Activated T-cell treated with anti-CD3 and anti-CD28 coated beads, Interleukin-2, amount 50 U/mL, for 4 hours (primary cell): Measurements from ENCODE around the gene PPP2R5D. TPM values are rescaled to one million over a fixed set of nuclear protein-coding genes. Genes with fewer than 3 reads are reported as not detected.

Experiments
- ATAC-seq, 2 donors: fragments of 200-7000 bp; cut with Tn5 transposase; one replicate each; pipeline ENCODE4 v1.10.0; 2021
- DNase-seq: peaks from one replicate; pipeline ENCODE4 v3.0.0-alpha.2; 2020
- H3K27me3 Mint-ChIP-seq: one replicate; pipeline ENCODE4 v1.8.0; 2021; ENCODE audit warnings: low read depth, mixed read lengths
- H3K36me3 Mint-ChIP-seq: one replicate; pipeline ENCODE4 v1.8.0; 2022; ENCODE audit warnings: mixed read lengths; ENCODE audit not compliant: insufficient read depth
- H3K4me1 Mint-ChIP-seq: one replicate; pipeline ENCODE4 v1.8.0; 2021; ENCODE audit warnings: low read depth, mixed read lengths
- H3K4me3 Mint-ChIP-seq: one replicate; pipeline ENCODE4 v1.8.0; 2021; ENCODE audit warnings: mild to moderate bottlenecking, moderate library complexity, mixed read lengths
- H3K9me3 Mint-ChIP-seq: one replicate; pipeline ENCODE4 v1.8.0; 2021; ENCODE audit warnings: mixed read lengths
- total RNA-seq, 3 donors: library from RNA; stranded (reverse); gene quantifications; one replicate each; pipeline ENCODE4 v1.2.1, GENCODE V29; 2021

PPP2R5D gene
- total RNA-seq, 3 donors from 2014 or later: 32.8 to 37.0 (median 32.9) TPM

DNA sequence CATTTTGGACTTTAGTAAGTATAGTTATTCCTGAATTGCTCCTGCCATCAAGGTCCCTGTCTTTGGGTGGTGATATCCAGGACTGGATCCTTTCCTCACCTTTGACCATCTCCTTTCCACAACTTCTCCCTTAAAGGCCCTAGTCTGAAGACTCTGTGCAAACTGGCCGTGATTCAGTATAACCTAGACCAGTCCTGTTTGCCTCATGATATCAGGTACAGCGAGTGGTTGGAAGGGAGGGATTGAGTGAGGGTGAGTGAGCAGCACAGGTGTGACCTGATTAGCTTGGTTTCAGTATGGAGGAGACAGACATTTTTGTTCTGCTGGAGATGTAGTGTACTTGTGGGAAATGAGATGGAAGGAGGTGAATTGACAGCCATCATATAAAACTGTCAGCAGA, 34.8 kb downstream of the PPP2R5D start:
- H3K9me3 Mint-ChIP-seq: no peaks in the 10 kb centered on the region
- peaks cover 49% of the 10 kb centered on the region for H3K4me1 Mint-ChIP-seq
- H3K4me3 Mint-ChIP-seq: peak overlapping the region; percentile 12
- no peaks in the 10 kb centered on the region for H3K27me3 Mint-ChIP-seq
- peaks cover 16% of the 10 kb centered on the region for H3K36me3 Mint-ChIP-seq
- ATAC-seq (no peak), DNase-seq (no peak)

- peaks cover 48% of the 10 kb centered on the region for H3K4me1 Mint-ChIP-seq
- H3K9me3 Mint-ChIP-seq: no peaks in the 10 kb centered on the region
- H3K4me3 Mint-ChIP-seq: peak overlapping the region; percentile 97
- no peaks in the 10 kb centered on the region for H3K27me3 Mint-ChIP-seq
- ATAC-seq (no peak), DNase-seq (no peak)
- H3K36me3 Mint-ChIP-seq: peaks cover 23% of the 10 kb centered on the region
These were observed 35.8 kb downstream of the PPP2R5D start for GRCh38 chr6:43020052-43020705.

DNA sequence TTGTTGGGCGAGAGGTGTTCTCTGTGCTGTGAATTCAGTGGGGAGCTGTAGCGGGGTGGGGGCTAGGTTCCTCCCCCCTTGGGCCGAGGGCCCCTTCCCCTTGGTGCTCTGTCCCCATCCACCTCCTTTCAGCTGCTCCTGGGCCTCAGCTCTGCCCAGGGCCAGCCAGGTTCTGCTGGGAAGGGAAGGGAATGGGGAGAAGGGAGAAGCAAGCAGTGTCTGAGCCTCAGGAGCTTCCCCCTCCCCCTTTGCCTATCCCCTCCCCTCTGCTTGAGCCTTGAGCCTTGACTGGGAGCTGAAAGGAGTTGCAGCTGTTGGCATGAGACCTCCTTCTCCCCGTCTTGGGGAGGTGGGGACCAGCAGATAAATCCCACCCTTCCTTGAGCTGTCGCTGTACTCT, 36.5 kb downstream of the PPP2R5D start:
- peak overlapping the region; percentile 97 for H3K4me3 Mint-ChIP-seq
- no peak for ATAC-seq

GRCh38 chr6:43021270-43022047, 37.1 kb downstream of the PPP2R5D start, which contains the start of gene RRP36:
TSS of gene RRP36 (plus strand) at chr6:43021623. CDS start at chr6:43021655, 32 bp downstream.
- Mint-ChIP-seq H3K4me1 (peaks cover 38% of the 10 kb centered on the region), H3K27me3 (no peaks in the 10 kb centered on the region), H3K36me3 (peaks cover 27% of the 10 kb centered on the region), H3K9me3 (no peaks in the 10 kb centered on the region), H3K4me3 (peak within 1 kb of the TSS; percentile 97)
- peak; percentile 95 to 96 for ATAC-seq
- peak; percentile 61 for DNase-seq

More for the DNA sequence above, 36.5 kb downstream of the PPP2R5D start:
- H3K9me3 Mint-ChIP-seq: no peaks in the 10 kb centered on the region
- H3K27me3 Mint-ChIP-seq: no peaks in the 10 kb centered on the region
- peaks cover 44% of the 10 kb centered on the region for H3K4me1 Mint-ChIP-seq
- DNase-seq: no peak
- H3K36me3 Mint-ChIP-seq: peaks cover 25% of the 10 kb centered on the region

- Mint-ChIP-seq H3K36me3 (peaks cover 29% of the 10 kb centered on the region), H3K4me3 (peak overlapping the region; percentile 17), H3K27me3 (no peaks in the 10 kb centered on the region), H3K4me1 (peaks cover 25% of the 10 kb centered on the region), H3K9me3 (no peaks in the 10 kb centered on the region)
- no peak for ATAC-seq
- DNase-seq: no peak
These were observed 40.1 kb downstream of the PPP2R5D start for GRCh38 chr6:43024436-43024835.

- ATAC-seq (no peak), DNase-seq (no peak)
- H3K4me3 Mint-ChIP-seq: no peak overlapping the region
- no peaks in the 10 kb centered on the region for H3K9me3 Mint-ChIP-seq
- peaks cover 20% of the 10 kb centered on the region for H3K4me1 Mint-ChIP-seq
- H3K36me3 Mint-ChIP-seq: peaks cover 28% of the 10 kb centered on the region
- H3K27me3 Mint-ChIP-seq: no peaks in the 10 kb centered on the region
These were observed 42.0 kb downstream of the PPP2R5D start for GRCh38 chr6:43026365-43026764.

DNA sequence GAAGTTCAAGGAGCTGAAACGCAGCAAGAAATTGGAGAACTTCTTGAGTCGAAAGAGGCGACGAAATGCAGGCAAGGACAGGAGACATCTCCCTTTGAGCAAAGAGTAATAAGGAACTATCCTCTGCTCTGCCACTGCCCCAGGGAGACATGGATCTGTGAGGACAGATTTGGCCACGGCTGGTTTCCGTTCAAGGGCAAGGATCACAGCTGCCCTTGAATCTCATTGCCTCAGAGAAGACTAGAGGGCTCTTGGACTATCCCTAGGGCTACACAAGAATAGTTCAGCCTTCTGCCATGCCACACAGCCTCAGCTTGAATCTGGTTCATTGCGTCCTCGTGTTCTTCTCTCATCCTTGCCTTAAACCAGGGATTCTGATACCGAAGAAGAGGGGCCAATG, 44.8 kb downstream of the PPP2R5D start:
- Mint-ChIP-seq H3K27me3 (no peaks in the 10 kb centered on the region), H3K9me3 (no peaks in the 10 kb centered on the region), H3K4me3 (no peak overlapping the region), H3K4me1 (peaks cover 8% of the 10 kb centered on the region), H3K36me3 (peaks cover 34% of the 10 kb centered on the region)
- ATAC-seq (no peak), DNase-seq (no peak)

DNA sequence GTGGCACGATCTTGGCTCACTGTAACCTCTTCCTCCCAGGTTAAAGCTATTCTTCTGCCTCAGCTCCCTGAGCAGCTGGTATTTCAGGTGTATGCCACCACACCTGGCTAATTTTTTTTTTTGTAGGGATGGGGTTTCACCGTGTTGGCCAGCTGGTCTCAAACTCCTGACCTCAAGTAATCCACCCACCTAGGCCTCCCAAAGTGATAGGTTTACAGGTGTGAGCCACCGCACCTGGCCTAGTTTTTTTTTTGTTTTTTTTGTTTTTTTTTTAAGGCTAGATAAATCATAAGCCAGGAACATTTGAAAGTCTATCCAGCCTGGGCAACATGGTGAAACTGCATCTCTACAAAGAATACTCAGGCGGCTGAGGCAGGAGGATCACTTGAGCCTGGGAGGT, 48.0 kb downstream of the PPP2R5D start:
- Mint-ChIP-seq H3K27me3 (no peaks in the 10 kb centered on the region), H3K4me3 (no peak overlapping the region), H3K9me3 (no peaks in the 10 kb centered on the region), H3K36me3 (peaks cover 23% of the 10 kb centered on the region), H3K4me1 (no peaks in the 10 kb centered on the region)
- ATAC-seq: no peak
- DNase-seq: no peak

DNA sequence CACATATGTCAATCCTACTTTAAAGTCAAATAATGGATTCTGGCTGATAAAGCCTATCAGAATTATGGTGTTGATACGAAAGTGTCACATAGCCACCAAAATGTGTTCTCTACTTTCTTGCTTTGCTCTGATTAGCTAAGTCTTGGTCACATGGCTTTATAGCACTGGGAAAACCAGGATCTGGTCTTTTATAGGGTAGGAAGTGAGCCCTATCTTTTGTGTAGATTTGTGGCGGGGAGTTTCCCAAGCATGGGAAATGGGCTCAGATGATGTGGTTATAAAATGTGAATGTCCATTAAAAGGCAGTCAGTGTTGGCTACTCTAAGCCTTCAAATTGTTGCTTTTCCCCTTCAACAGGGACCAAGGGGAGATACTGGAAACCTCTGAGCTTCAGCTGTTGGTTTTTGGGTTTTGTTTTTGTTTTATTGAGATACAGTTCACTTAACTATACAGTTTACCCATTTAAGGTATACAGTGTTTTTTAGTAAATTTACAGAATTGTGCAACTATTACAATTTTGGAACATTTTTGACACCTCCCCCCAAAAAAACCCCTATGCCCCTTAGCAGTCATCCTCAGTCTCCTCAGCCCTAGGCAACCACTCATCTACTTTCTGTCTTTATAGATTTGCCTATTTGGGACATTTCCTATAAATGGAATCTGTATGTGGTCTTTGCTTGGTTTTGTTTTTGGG, 49.3 kb downstream of the PPP2R5D start:
- no peaks in the 10 kb centered on the region for H3K4me1 Mint-ChIP-seq
- DNase-seq (no peak), ATAC-seq (no peak)
- no peaks in the 10 kb centered on the region for H3K9me3 Mint-ChIP-seq
- H3K36me3 Mint-ChIP-seq: peaks cover 31% of the 10 kb centered on the region
- H3K4me3 Mint-ChIP-seq: no peak overlapping the region
- no peaks in the 10 kb centered on the region for H3K27me3 Mint-ChIP-seq

DNA sequence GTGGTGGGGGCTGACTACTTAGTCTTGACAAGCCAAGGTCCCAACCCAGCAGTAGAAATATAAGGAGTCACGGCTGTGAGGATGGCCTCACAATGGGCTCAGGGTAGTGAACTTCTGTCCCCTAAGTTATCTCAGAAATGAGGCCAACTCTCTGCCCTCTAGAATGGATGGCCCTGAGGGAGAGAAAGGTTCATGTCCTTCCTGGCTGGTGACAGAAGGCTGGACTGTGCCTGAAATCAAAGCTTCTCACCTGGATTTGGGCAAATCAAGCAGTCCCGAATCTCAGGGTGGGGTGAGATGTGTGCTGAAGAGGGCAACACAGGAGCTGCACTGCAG, 49.8 kb downstream of the PPP2R5D start:
- Mint-ChIP-seq H3K4me3 (no peak overlapping the region), H3K4me1 (no peaks in the 10 kb centered on the region), H3K36me3 (peaks cover 33% of the 10 kb centered on the region), H3K9me3 (no peaks in the 10 kb centered on the region), H3K27me3 (no peaks in the 10 kb centered on the region)
- ATAC-seq (no peak), DNase-seq (no peak)

- no peak for ATAC-seq
- Mint-ChIP-seq H3K27me3 (no peaks in the 10 kb centered on the region), H3K4me3 (no peak overlapping the region), H3K36me3 (peaks cover 28% of the 10 kb centered on the region), H3K9me3 (no peaks in the 10 kb centered on the region), H3K4me1 (no peaks in the 10 kb centered on the region)
- DNase-seq: no peak
These were observed 51.3 kb downstream of the PPP2R5D start for GRCh38 chr6:43035495-43036194.

- H3K9me3 Mint-ChIP-seq: no peaks in the 10 kb centered on the region
These were observed 52.3 kb downstream of the PPP2R5D start for GRCh38 chr6:43036712-43037111.

DNA sequence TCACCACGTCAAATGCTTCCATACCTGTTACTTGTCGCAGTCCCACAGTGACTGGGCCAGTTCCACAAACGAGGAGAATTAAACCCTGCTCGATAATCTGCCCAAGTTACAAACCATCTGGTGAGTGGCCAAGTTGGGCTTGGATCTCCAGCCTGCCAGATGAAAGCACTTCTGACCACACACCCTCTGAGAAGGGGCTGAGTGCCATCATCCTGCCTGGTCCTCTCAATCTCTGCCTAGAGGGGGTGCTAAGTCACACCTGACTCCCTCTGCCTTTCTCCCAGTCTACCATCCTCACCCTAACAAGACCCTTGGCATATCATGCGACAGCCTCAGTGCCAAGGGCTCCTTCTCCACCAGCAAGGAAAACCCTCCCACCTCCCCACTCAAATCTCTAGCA, 52.8 kb downstream of the PPP2R5D start:
- H3K4me3 Mint-ChIP-seq: no peak overlapping the region
- no peaks in the 10 kb centered on the region for H3K4me1 Mint-ChIP-seq
- ATAC-seq: no peak
- peaks cover 31% of the 10 kb centered on the region for H3K36me3 Mint-ChIP-seq
- H3K9me3 Mint-ChIP-seq: no peaks in the 10 kb centered on the region
- no peak for DNase-seq
- H3K27me3 Mint-ChIP-seq: no peaks in the 10 kb centered on the region

More at GRCh38 chr6:43036712-43037111, 52.3 kb downstream of the PPP2R5D start:
- ATAC-seq: no peak
- Mint-ChIP-seq H3K4me3 (no peak overlapping the region), H3K36me3 (peaks cover 30% of the 10 kb centered on the region), H3K27me3 (no peaks in the 10 kb centered on the region), H3K4me1 (no peaks in the 10 kb centered on the region)
- no peak for DNase-seq

DNA sequence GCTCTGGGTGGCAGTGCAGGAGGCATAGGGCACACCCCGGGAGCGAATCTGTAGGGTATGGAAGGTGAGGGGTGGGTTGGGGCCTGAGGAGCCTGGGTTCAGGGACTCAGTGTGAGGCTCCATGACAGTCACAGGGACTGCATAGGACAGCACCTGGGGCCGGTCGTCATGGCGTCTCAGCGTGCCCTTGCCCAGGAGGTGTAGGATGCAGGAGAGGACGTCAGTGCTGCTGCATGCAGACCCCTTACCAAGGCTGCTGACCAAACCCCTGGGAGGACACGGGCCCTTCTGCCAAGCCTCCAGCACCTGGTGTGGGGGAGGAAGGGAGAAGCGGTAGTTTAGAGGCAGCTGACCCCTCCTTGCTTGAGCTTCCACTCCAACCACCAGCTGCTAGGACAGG, 53.3 kb downstream of the PPP2R5D start:
- H3K36me3 Mint-ChIP-seq: peaks cover 34% of the 10 kb centered on the region
- H3K4me1 Mint-ChIP-seq: no peaks in the 10 kb centered on the region
- ATAC-seq (no peak), DNase-seq (no peak)
- no peak overlapping the region for H3K4me3 Mint-ChIP-seq
- H3K9me3 Mint-ChIP-seq: no peaks in the 10 kb centered on the region
- H3K27me3 Mint-ChIP-seq: no peaks in the 10 kb centered on the region
